Skeletal muscle tissue (tissue), 4 donors: ENCODE results near the gene KAT6B. TPM values are rescaled to one million over a fixed set of nuclear protein-coding genes. Genes with fewer than 3 reads are reported as not detected.

Source experiments
- H3K27ac ChIP-seq: one replicate; pipeline ENCODE4 v1.7.0; 2013; ENCODE audit warnings: mild to moderate bottlenecking, low read depth, low read length, inconsistent platforms
- H3K27me3 ChIP-seq, 3 donors: one replicate each; pipeline ENCODE4 v1.7.0; 2013; ENCODE audit warnings: low read length in 3 of 3; ENCODE audit not compliant: control insufficient read depth in 3 of 3, insufficient read depth in 3 of 3
- H3K36me3 ChIP-seq, 3 donors: one replicate each; pipeline ENCODE4 v1.7.0; 2013; ENCODE audit warnings: low read length in 3 of 3; ENCODE audit not compliant: control insufficient read depth in 3 of 3, insufficient read depth in 3 of 3
- H3K4me1 ChIP-seq, 3 donors: one replicate each; pipeline ENCODE4 v1.7.0; 2013; ENCODE audit warnings: low read length in 3 of 3, mild to moderate bottlenecking in 3 of 3; ENCODE audit not compliant: control insufficient read depth in 3 of 3, insufficient read depth in 3 of 3
- H3K4me3 ChIP-seq, 3 donors: one replicate each; pipeline ENCODE4 v1.7.0; 2013; ENCODE audit warnings: low read length in 3 of 3
- H3K9ac ChIP-seq, 3 donors: one replicate each; pipeline ENCODE4 v1.7.0; 2013; ENCODE audit warnings: low read length in 3 of 3, mild to moderate bottlenecking in 3 of 3, moderate library complexity in 2 of 3, low read depth in 1 of 3
- H3K9me3 ChIP-seq, 3 donors: one replicate each; pipeline ENCODE4 v1.7.0; 2013; ENCODE audit warnings: low read length in 3 of 3; ENCODE audit not compliant: control insufficient read depth in 3 of 3
- total RNA-seq: library from RNA; depleted of rRNA; stranded (reverse); fragments of >200 nt; gene quantifications from one replicate; pipeline ENCODE4 v1.2.3, GENCODE V29; 2014
- donor health status: Osteomylitis.

KAT6B gene
- total RNA-seq, 1 donor from 2014 or later = 49.6 TPM

DNA sequence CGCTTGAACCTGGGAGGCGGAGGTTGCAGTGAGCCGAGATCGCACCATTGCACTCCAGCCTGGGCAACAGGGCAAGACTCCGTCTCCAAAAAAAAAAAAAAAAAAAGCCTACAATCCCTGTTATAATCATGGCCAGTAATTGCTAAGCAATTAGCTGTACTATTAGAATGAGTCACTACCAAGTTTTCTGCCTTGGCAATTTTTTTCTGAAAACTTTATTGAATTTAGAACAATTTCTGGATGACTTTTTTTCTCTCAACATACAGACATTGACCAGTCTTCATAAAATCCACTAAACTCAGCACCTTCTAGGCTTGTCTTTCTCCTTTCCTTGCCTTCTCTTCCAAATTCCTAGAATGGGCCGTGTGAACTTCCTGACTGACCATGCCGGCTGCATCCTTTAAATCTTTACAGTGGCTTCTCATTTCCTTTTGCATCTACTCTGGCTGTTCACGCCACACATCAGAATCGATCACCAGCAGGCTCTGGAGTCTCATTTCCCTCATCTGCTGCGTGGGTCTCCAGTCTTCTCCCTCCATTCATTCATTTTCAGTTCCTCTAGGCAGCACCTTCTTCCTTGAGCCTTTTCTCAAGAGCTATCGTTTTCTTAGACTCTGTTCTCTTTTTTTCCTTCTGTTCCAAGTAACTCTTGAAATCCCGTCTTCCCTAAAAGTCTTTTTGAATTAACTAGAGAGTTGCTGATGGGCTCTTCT, 107.9 kb downstream of the KAT6B start:
- no peak overlapping the region for H3K27ac ChIP-seq
- H3K4me3 ChIP-seq = no peak overlapping the region
- no peaks in the 10 kb centered on the region for H3K36me3 ChIP-seq
- H3K27me3 ChIP-seq = no peaks in the 10 kb centered on the region
- peaks cover 8 to 15% (median 13%) of the 10 kb centered on the region in 3 donors for H3K4me1 ChIP-seq
- no peak overlapping the region for H3K9ac ChIP-seq
- no peaks in the 10 kb centered on the region for H3K9me3 ChIP-seq

DNA sequence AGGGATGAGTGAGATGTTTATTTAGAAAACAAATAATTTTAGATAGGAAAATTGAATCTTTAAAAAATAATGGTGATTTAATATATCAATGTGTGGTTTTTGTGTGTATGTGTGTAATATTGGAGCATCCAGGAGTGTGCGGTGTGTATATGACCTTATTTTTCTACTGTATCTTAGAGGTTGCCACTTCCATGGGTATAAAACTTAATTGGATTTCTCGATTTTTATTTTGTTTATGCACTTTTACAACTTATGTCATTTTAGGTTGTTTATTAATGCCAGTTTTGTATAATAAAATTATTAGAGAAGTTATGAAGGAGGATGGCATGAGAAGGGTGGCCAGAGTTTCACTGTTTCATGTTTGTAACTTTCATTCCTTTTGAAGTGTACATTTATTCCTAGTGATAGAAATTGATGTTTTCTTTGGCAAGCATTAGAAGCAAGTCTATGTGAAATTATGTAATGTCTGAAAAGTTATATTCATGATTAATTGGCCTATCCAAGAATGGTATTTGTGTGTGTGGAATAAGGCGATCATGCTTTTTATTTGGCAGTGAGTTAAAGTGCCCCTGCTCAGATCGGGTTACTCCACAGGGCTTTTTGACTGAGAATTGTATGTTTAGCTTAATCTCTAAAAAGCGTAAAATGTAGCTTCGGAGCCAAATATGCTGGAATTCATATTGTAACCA, 110.3 kb downstream of the KAT6B start:
- Histone ChIP-seq H3K4me1 (peaks cover 8 to 15% (median 15%) of the 10 kb centered on the region in 3 donors), H3K9ac (no peak overlapping the region), H3K9me3 (no peaks in the 10 kb centered on the region), H3K27me3 (no peaks in the 10 kb centered on the region), H3K4me3 (no peak overlapping the region), H3K36me3 (no peaks in the 10 kb centered on the region), H3K27ac (no peak overlapping the region)

DNA sequence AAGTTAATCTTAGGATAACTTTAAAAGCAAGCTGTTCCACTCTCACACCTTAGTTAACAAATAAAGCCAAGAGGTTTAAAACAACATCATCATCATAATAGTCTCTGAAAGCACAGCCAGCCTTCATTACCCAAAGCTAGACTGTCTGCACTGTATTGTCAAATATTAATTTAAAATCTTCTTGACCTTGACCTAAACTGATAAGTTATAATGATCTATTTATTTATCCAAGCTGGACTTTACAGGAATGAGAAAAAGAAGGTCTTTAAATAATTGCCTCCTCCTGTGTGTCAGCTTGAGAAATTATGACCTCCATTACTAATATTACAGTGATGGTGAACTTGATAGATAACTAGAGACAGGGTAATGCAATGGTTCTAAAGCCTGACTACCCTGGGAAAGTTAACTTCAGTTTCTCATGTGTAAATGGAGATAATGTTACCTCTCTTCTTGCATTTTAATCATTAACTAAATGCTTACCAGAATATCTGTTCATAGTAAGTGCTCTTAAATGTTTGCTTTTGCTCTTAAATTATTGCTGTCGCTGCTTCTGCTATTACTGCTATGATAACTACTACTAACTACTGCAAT, 111.0 kb downstream of the KAT6B start:
- Histone ChIP-seq H3K36me3 (no peaks in the 10 kb centered on the region), H3K9me3 (no peaks in the 10 kb centered on the region), H3K27ac (no peak overlapping the region), H3K27me3 (no peaks in the 10 kb centered on the region), H3K4me1 (peaks cover 8 to 15% (median 15%) of the 10 kb centered on the region in 3 donors), H3K4me3 (no peak overlapping the region), H3K9ac (no peak overlapping the region)

GRCh38 chr10:74944205-74944604, 117.8 kb downstream of the KAT6B start:
- no peak overlapping the region for H3K9ac ChIP-seq
- no peaks in the 10 kb centered on the region for H3K36me3 ChIP-seq
- peaks cover 5 to 16% (median 5%) of the 10 kb centered on the region in 3 donors for H3K4me1 ChIP-seq
- H3K27ac ChIP-seq = no peak overlapping the region
- no peak overlapping the region for H3K4me3 ChIP-seq
- no peaks in the 10 kb centered on the region for H3K27me3 ChIP-seq
- H3K9me3 ChIP-seq = no peaks in the 10 kb centered on the region

DNA sequence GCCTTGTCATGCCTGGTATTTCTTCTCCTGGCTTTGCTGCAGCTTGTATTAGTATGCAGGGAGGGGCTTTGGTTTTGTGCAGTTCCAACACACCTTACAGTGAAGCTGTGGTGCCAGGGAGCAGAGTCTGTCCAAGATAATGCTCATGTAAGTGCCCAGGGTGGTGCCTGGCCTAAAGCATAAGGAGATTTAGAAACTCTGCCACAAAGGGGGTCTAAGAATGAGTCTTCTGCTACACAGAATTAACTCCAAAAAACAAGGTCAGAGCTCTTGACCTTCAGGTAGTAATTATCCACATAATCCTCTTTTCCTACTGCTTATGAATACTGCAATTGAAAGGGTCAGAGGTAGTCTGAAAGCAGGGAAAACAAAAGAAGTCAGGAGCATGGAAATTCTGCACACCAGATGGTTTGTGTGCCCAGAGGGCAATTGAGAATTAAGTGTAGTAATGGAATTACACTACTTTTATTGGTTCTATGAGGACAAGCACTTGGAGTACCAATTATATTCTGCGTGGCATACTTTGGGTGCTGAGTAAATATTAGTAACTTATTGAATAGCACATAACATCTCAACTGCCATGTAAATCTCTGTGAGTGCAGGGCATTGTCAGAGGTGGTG, 121.5 kb downstream of the KAT6B start:
- Histone ChIP-seq H3K4me3 (no peak overlapping the region), H3K27me3 (no peaks in the 10 kb centered on the region), H3K4me1 (peaks cover 9 to 30% (median 14%) of the 10 kb centered on the region in 3 donors), H3K27ac (no peak overlapping the region), H3K36me3 (no peaks in the 10 kb centered on the region), H3K9me3 (no peaks in the 10 kb centered on the region), H3K9ac (no peak overlapping the region)

DNA sequence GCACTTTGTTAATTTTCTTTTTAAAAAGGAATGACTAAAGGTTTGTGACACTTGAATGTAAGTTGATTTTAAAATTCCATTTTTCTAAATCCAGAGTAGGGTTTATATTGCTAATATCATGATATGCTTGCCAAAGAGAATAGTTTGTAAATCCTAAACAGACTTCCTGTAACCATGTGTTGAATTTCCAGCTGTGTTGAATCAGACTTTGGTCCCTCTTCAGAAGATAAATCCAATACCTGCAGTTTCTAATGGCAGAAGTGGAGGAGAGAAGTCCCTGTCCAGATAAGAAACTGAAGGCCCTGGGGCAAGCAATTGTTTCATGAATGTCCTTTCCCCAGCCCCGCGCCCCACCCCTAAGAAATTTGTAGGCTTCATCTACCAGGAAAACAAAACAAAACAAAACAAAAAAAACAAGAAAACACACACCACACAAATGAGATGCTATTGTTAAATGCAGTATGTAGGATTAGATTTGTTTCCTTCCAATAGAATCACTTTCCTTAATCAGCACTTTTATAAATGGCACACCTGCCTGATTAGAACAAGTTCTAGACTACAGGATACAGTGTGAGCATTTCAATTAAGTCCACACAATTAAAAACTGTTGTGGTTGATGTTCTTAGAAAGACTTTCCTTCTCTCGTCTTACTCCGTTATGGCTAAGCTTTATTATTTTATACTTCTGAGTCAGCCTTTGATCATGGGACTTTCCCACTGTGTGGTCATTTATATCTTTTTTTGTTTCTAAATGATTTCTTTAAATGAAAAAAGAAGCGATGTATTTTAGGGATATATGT, 122.8 kb downstream of the KAT6B start:
- no peak overlapping the region for H3K4me3 ChIP-seq
- no peak overlapping the region for H3K27ac ChIP-seq
- no peaks in the 10 kb centered on the region for H3K27me3 ChIP-seq
- H3K9me3 ChIP-seq = no peaks in the 10 kb centered on the region
- H3K4me1 ChIP-seq = peaks cover 9 to 30% (median 14%) of the 10 kb centered on the region in 3 donors
- H3K9ac ChIP-seq = no peak overlapping the region
- no peaks in the 10 kb centered on the region for H3K36me3 ChIP-seq

- Histone ChIP-seq H3K27ac (no peak overlapping the region), H3K9me3 (no peaks in the 10 kb centered on the region), H3K4me3 (no peak overlapping the region), H3K36me3 (no peaks in the 10 kb centered on the region), H3K4me1 (peaks cover 9 to 30% (median 14%) of the 10 kb centered on the region in 3 donors), H3K27me3 (no peaks in the 10 kb centered on the region), H3K9ac (no peak overlapping the region)
These were observed 123.7 kb downstream of the KAT6B start for GRCh38 chr10:74949843-74950765.

DNA sequence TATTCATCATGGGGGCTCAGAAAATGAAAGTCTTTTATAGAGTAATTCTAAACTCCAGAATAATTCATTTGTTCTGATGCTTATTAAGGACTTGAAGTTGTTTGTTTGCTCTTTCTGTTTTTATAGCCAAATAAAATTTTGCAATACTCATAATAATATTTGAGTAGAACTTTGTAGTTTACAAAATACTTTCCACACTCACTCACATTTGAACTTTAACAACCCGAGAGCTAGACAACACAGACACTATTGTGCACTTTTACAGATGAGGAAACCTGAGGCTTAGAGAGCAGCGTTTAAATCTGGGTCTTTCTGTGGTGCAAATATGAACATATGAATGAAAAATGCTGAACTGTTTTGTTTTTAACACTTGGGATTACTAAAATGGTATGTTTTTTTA, 126.8 kb downstream of the KAT6B start:
- H3K4me1 ChIP-seq = peaks cover 9 to 23% (median 12%) of the 10 kb centered on the region in 3 donors
- no peak overlapping the region for H3K4me3 ChIP-seq
- no peak overlapping the region for H3K9ac ChIP-seq
- H3K9me3 ChIP-seq = no peaks in the 10 kb centered on the region
- no peaks in the 10 kb centered on the region for H3K36me3 ChIP-seq
- no peak overlapping the region for H3K27ac ChIP-seq
- H3K27me3 ChIP-seq = no peaks in the 10 kb centered on the region

DNA sequence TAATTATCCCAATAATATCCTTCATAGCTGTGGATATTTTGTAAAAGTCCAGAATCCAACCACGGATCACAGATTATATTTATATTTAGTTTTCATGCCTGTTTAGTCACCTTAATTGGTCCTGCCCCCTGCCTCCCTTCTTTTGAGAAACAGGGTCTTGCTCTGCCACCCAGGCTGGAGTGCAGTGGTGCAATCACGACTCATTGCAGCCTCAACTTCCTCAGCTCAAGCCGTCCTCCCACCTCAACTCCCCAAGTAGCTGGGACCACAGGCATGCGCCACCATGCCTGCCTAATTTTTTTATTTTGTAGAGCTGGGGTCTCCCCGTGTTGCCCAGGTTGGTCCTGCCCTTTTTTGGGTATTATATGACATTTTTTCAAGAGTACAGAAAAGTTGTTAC, 129.4 kb downstream of the KAT6B start:
- no peaks in the 10 kb centered on the region for H3K27me3 ChIP-seq
- no peak overlapping the region for H3K27ac ChIP-seq
- H3K4me1 ChIP-seq = peaks cover 0 to 3% (median 3%) of the 10 kb centered on the region in 3 donors
- no peak overlapping the region for H3K4me3 ChIP-seq
- H3K9me3 ChIP-seq = no peaks in the 10 kb centered on the region
- no peak overlapping the region for H3K9ac ChIP-seq
- H3K36me3 ChIP-seq = peaks cover 0 to 3% (median 0%) of the 10 kb centered on the region in 3 donors
